KBM-7 (cell line): ENCODE measurements around the gene RPTOR.

Source experiments
- DNase-seq: peaks from one replicate; pipeline ENCODE4 v3.0.0-alpha.2; 2015
- in situ Hi-C: fragments of 300-500 bp; cut with MboI; formaldehyde crosslinking; loops from 2 replicates; pipeline ENCODE4 v1.14.3; 2020; ENCODE audit warnings: low sequenced_read_pairs, low pct_unique_long_range_greater_than_20kb, mixed read lengths

Gene RPTOR

DNA sequence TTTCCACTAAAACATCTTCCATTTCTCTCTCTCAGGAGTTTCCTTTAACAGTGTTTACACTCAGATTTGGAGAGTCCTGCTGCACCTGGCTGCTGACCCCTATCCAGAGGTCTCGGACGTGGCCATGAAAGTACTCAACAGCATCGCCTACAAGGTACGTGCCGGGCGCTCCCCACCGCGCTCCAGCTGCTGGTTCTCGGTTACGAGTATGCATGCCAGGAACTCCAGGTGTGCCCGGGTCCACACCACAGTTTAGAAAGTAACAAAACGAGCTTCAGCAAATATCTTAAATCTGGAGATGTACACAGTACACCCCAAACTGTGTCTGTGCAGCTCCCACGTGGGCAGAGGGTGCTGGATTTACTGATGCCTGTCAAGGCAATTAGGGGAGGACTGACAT, 364.1 kb downstream of the RPTOR start:
- in situ Hi-C loops, result no loop called here
- DNase-seq, result no peak

DNA sequence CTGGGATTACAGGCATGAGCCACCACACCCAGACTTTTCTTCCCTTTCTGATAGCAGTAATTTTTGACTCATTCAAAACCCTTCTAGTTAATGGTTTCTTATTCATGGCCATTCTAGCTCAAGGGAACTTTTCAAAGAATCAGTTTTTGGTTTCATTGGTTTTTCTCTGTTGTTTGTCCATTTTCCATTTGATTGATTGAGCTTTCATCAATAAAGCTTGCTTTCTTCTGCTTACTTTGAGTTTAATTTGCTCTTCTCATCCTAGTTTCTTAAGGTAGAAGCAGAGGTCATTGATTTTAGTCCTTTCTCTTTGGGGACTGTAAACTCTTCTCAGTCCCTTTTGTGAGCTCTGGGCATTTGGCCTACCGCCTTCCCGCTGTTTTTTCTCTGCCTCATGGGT, 365.0 kb downstream of the RPTOR start:
- DNase-seq, result no peak

DNA sequence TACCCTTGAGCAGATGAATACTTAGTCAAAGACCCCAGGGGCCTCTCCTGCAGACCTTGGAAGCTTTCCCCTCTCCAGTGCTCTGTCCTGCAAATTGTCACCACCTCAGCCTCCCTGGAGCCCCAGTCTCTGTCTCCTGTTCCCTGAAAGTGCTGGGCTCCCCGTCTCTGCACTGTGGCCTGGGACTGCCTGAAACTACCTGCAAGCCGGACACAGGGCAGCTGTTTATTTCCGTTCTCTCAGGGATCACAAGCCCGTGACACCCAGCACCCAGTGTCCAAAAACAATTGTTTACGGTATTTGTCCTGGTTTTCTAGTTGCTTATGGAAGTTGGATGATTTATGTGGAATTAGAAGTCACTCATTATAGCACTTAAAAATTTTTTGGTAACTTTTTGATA, 365.4 kb downstream of the RPTOR start:
- DNase-seq, result no peak
- in situ Hi-C loops, result no loop called here

More for the DNA sequence above, 365.0 kb downstream of the RPTOR start:
- in situ Hi-C loops, result no loop called here

DNA sequence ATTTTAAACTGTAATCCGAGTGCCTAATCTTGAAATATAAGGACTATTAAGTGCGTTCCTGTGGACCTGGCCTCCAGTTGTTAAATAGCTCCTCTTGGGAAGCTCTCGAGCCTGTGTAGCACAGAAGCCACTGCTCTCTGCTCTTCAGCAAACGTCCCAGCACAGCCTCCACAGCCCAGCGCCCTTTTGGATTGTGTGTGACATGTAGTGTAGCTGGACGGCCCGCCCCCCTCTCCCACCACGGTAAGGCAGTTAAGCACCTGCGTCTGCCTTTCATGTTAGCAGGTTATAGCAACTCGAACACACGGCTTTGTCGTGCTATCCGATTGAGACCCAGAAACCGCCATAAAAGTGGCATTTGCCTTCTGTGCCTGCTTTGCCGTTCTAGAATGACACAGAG, 367.8 kb downstream of the RPTOR start:
- no peak for DNase-seq
- in situ Hi-C loops, result no loop called here

DNA sequence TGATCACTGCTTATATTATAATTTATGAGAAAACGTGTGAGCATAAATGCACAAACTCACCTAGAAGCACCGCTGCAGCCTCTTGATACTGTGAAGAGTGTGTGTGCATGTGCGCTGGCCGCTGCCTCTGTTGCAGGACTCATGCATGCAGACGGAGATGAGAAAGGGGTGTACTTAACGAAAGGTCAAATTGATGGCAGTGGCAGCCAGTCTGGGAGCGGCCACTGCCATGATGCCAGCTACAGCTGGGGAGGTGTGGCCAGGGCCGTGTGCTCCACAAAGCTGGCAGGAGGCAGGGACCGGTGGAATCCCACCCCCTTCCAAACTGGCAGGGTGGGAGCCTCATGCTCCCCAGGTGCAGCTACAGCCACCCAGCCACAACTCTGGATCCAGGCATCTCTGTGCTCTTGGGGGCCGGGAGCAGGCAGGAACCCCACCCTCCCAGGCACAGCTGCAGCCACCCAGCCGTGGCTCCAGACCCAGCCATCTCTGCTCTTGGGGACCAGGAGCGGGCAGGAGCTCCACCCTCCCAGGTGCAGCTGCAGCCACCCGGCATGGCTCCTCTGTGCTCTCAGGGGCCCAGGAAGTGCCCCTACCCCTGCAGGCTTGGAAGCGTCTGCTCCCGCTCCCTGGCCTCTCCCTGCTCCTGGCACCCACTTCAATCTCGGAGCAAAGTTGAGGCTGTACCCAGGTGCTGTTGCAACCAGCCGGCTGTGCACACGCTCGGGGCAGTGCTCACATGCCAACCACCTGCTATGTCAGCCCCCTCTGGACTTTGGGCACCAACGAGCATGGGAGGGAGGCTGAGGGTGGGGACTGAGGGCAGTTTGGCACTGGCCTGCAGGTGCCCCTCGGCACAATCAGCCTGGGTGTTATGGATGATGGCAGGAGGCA, 369.5 kb downstream of the RPTOR start:
- no peak for DNase-seq
- in situ Hi-C loops, result no loop called here

DNA sequence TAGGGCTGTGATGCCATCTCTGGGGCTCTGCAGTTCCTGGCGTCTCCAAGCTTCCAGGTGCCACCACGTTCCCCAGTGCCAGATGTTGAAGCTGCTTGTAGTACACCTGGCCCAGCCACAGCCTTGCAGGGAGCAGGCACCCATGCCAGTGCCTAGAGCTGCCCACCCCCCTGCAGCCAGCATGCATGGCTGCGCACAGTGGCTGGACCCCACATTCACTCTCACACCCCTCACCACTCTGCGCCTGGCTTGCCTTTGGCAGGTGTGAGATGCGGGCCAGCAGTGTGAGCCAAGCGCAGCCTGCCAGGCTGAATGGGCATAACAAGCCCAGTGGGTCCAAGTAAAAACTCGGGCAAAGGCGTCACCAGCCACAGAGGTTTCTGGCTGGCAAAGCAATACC, 371.6 kb downstream of the RPTOR start:
- no peak for DNase-seq
- in situ Hi-C loops, result no loop called here

DNA sequence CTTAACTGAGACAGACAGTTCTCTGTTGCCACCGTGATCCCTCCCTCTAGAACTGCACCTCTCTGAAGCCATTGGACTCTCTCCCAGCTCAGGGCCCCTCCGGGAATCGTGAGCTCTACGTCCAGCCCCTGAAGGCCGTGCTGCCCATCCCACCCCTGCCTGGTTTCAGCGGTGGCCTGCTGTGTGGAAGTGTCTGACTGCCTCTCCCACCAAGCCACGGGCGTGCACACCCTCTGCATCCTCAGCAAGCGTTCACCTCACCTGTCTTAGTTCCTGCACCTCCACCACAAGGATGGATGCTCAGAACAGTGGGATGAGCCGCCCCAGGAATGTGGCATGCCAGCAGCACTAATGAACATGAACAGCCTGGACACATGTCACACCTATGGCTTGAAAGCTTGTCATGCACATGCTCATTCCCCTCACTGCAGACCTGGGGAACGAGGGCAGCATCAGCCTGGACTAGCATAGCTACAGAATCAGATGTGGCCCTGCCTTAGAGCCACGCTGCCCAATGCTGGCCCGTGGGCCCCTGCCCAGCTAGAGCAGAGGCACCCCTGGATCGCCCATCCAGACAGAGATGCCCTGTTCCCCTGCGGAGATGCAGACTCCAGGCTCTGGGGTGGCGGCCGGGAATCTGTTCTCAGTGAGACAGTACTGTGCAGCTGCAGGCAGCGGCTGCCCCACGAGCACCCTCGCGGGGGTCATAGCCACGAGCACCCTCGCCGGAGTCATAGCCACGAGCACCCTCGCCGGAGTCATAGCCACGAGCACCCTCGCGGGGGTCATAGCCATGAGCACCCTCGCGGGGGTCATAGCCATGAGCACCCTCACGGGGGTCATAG, 373.3 kb downstream of the RPTOR start:
- DNase-seq, result no peak
- in situ Hi-C loops, result no loop called here

DNA sequence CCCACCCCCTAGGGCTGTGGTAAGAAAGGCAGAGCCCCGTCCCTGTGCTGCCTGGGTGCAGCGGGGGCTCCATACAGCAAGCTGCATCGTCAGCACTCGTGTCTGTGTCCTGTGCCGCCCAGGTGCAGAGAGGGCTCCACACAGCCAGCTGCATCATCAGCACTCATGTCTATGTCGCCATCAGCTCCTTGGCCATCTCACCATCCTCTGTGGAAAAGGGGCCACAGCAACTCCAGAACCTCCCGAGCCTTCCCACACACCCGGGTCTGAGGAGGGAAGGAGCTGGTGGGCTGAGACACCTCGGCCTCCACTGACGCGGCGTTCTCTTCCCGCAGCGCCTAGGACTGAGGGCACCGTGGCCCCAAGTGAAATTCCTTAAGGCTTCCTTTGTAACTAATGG, 374.1 kb downstream of the RPTOR start:
- DNase-seq, result no peak
- in situ Hi-C loops, result no loop called here

DNA sequence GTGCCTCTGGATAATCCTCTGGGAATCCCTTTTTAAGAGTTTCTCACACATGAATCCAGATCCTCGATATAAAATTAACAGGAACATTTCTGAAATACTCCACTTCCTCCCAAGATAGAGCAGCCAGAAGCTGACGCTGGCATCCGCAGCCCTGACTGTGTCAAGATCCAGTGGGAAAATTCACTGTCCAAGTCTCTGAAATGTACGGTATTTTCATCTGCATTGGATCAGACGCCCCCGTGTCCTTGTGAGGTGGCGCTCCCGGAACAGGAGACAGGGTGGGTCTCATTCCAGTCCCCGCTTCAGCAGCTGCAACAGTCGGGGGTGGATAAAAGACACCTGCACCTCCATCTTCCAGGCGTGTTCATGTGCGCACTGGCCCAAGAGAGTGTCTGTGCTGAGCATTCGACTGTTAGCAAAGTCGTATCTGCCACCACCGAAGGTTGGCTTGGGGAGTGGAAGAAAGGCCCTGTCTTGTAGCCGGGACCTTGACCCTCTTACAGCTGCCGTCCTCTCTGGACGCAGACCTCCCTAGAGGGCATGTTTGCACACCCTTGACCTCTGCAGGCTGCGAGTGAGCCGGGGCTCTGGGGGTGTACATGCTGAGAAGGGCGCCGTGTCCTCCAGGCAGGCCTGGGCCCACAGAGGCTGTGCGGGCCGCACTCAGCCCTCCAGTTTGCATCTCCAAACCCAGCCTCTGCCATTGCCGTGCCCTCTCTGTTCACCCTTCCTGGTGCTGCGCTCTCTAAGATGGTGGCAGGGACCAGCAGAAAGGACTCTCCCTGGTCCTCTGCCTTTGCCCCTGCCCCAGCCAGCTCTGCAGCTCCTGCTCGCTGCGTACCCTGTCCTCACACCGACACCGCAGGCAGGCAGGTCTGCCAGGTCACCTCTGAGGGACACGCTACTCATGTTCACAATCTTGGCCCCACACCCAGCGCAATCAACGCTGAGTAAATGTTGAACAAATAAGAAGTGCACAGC, 375.0 kb downstream of the RPTOR start:
- no peak for DNase-seq
- in situ Hi-C loops, result no loop called here

DNA sequence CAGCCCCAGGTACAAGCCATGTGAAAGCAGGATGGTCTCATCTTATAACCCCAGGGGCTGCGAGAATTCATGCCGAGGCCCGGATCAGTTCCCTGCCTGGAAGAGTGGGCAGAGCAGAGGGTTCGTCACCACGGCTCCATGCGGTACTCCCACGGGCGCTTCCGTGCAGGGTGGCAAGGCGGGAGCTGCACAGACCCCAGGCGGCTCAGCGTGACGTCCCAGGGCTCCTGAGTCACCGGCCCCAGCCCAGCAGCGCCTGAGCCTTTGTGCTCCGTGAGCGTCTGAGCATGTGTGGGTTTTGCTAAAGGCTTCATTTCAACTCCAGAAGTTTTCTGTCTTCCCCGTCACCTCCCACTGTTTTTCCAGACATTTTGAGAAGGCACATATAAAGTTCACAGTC, 375.8 kb downstream of the RPTOR start:
- in situ Hi-C loops, result no loop called here
- no peak for DNase-seq

DNA sequence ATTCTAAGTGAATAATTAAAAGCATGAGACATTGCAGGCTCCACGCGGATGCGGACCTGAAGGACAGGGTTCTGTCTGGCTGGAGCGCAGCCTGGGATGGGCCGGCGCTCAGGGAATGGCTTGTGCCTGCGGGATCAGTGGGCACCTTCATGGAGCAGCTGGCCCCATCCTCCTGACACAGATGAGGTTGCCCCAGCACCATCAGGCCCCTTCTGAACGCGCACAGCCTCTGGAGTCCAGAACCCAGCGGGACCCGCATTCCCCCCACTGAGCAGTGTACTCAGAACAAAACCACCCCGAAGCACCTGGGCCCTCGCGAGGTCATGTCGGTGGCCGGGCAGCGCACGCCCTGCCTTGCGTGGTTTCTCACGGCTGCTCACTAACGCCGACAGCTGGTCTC, 376.5 kb downstream of the RPTOR start:
- DNase-seq, result no peak
- in situ Hi-C loops, result no loop called here

DNA sequence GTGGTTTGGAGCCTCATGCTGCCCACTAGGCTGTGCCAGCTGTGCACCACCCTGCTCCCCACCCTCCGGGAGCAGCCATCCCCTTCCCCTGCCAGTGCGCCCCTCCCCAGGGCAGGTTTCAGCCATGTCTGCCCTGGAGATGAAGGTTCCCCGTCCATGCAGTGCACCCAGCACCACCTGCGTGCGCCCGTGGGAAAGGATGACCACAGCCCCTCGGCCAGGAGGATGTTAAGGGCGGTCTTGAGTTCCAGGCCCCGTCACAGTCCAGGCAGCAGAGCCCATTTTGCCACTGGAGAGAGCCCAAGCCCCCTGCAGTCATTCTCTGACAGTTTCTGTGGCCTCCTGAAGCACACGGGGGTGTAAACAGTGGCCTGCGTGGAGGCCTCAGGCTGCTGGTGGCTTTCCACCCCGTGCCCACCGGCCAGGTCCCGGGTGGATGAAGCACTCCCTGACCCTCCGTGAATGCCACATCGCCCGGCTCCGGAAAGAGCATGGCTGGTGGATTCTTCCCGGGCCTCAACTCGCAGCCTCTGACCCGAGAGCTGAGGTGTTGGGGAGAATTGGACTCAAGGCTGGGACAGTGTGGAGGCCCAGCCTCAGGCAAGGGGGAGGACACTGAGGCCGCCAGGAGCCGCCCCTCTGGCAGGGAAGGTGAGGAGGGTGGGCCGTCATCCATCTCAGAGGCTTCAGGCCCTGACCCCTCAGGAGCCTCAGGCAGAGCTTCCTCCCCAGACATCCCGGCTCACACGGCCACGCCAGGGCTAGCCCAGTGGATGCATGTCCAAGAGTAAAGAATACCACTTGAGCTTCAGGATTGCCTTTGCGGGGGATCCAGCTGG, 377.3 kb downstream of the RPTOR start:
- DNase-seq, result no peak
- in situ Hi-C loops, result no loop called here

DNA sequence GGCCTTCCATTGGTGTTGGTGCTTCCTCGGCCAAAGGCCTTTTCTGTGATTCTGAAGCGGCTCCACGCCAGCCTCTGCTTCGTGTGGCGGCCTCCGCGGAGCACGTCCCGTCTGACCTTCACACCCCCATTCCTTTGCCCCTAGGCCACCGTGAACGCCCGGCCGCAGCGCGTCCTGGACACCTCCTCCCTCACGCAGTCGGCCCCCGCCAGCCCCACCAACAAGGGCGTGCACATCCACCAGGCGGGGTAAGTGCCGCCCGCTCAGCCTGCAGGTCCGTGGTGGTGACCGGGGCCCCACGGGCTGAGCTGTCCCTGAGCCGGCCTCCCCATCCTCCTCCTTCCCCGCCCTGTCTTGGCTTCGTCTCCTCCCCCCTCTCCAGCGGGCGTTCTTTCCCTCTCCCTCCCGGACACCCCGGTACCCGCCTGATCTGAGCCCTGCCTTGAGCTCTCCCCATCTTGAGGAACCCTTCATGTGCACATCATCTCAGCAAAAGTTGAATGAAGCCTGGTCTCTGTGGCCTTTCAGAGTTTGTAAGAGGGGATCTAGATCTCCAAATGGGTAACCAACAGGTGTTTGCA, 378.0 kb downstream of the RPTOR start:
- in situ Hi-C loops, result no loop called here
- DNase-seq, result no peak

DNA sequence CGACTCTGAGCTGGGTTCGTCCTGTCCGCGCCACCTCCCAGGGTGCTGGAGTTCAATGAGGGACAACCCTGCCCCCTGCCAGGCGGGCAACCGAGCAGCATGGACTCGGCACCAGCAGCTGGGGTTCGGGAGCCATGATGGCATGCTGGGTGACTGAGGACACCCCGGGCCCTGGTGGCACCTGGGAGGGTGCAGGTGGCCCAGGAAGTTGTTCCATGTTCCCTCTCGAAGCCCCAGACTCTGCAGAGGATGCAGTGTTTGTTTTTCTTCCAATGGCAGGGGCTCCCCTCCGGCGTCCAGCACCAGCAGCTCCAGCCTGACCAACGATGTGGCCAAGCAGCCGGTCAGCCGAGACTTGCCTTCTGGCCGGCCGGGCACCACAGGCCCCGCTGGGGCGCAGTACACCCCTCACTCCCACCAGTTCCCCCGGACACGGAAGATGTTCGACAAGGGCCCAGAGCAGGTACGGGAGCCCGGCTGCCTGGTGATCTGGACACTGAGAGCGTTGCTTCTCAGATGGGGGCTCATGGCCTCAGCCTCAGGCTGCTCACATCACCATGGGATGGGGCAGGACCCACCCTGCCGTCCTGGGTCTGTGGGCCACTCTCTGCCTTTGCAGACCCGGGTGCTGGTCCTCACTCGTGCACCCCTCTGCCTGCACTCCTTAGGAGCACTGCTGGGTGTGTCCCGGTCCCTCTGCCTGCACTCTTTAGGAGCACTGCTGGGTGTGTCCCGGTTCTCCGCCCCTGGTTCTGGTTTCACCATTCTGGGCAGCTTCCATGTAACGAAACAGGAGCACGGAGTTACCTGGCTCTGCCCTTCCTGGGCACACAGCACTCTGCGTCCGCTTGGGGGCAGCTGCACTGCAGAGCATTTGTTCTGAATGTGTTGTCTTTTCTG, 378.8 kb downstream of the RPTOR start:
- in situ Hi-C loops, result no loop called here
- DNase-seq, result no peak

DNA sequence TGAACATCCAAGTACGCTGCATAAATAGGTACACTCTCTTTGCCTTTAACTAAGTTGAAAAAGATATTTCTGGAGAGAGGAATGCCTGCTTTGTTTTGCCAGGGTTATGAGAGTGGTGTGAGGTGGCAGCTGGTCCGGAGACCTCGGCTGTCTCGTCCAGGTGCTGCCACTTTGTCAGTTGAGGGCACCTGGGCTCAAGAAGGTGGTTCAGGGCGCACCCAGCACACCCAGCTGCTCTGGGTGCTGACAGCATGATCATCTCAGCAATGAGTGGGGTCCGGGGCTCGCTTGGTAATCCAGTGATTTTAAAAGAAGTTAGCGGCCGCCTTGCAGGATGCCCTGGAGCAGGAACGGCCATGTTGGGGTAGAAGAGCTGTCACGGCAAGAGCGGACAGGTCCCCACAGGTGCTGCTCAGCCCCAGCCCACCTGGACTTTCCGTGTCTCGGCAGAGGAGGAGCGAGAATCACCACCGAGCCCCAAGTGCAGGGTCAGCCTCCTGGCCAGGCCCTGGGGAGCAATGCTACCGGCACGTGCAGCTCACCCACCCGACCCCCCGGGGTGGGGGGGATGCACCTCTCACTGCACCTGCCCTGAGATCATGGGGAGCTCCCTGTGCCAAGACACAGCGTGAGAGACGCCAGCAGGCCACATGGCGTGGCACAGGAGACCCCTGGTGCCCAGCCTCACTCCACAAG, 379.6 kb downstream of the RPTOR start:
- DNase-seq, result no peak
- in situ Hi-C loops, result no loop called here

DNA sequence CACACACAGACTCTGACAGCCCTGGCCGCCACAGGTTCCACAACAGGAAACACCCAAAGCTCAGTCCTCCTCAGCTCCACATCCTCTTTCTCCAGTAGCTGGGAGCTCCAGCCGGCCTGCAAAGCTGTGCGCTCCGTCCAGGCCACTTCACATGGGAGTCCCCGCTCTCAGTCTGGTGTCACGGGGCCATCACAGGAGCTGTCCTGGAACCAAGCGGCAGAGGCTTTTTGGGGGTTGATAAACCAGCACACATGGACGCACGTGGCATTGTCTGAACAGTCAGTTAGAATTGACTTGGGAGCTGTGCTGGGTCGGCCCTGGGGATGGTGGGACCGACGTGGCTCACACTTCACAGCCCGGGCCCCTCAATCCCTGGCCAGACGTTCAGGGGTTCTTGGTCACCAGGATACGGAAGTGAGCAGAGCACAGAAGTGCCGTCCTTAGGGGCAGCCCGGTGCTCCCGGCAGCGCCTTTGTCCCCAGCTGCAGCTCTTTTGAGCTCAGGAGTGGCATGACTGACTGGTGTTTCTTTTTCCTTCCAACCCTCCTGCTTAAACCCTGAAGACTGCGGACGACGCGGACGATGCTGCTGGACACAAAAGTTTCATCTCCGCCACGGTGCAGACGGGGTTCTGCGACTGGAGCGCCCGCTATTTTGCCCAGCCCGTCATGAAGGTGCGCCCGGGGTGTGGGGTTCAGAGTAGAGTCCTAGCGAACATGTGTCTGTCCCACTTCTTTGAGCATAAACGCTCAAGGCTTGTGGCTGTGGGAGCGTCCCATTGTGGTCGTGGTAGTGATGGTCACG, 380.4 kb downstream of the RPTOR start:
- in situ Hi-C loops, result no loop called here
- no peak for DNase-seq
